Measurements from ENCODE around the gene NUTF2. TPM values are rescaled to one million over a fixed set of nuclear protein-coding genes. Genes with fewer than 3 reads are reported as not detected.

NUTF2 gene
- total and polyA plus RNA-seq, 2 of the 4 experiments (the other 2 are of a cell fraction), result 42.7 to 361 TPM

GRCh38 chr16:67828651-67829050 lies 18.1 kb upstream of the NUTF2 start:
- Histone ChIP-seq H2AFZ (replicated peaks; ENCODE audit: low read length, poor library complexity) (no peak overlapping the region), H4K91ac (ENCODE audit: insufficient read depth, low read depth, low read length) (no peak overlapping the region), H3K4ac (ENCODE audit: low read depth, low read length) (no peak overlapping the region), H3K36me3 (ENCODE audit: control insufficient read depth, insufficient read depth, low read length) (peaks cover 55% of the 10 kb centered on the region), H4K20me1 (ENCODE audit: insufficient read depth, low read length) (no peaks in the 10 kb centered on the region), H3K4me3 (ENCODE audit: insufficient read depth, low read depth, low read length) (no peak overlapping the region), H2BK15ac (ENCODE audit: low read depth, low read length) (no peak overlapping the region), H3K9me1 (ENCODE audit: insufficient read depth, low read length) (peaks cover 7% of the 10 kb centered on the region), H3K9me3 (ENCODE audit: control insufficient read depth, insufficient read depth, low read length) (no peaks in the 10 kb centered on the region), H3K23ac (ENCODE audit: low read depth, low read length) (no peak overlapping the region), H4K5ac (ENCODE audit: low read depth, low read length) (no peak overlapping the region), H2BK120ac (ENCODE audit: low read depth, low read length) (no peak overlapping the region), H3K79me1 (ENCODE audit: low read depth in 1 of 2, low read length in 2 of 2) (peaks cover 6 to 33% of the 10 kb centered on the region in 2 experiments; a peak in 3 of 4 replicates), H2AK9ac (replicated peaks; ENCODE audit: low read depth, low read length, poor library complexity) (no peak overlapping the region), H3K4me2 (ENCODE audit: low read depth, low read length) (no peak overlapping the region), H3K4me1 (ENCODE audit: control insufficient read depth, insufficient read depth, low read length) (peaks cover 2% of the 10 kb centered on the region), H3K9ac (ENCODE audit: low read depth, low read length) (no peak overlapping the region), H4K8ac (ENCODE audit: low read depth in 2 of 2, low read length in 2 of 2) (no peak overlapping the region), H2BK20ac (ENCODE audit: low read depth, low read length) (no peak overlapping the region), H3K14ac (replicated peaks; ENCODE audit: low read depth, low read length) (no peak overlapping the region), H2AK5ac (ENCODE audit: low read depth, low read length) (no peak overlapping the region), H3K18ac (ENCODE audit: low read depth, low read length) (no peak overlapping the region), H3K27ac (ENCODE audit: insufficient read depth, low read length) (no peak overlapping the region), H3K27me3 (ENCODE audit: control insufficient read depth, insufficient read depth, low read length) (no peaks in the 10 kb centered on the region), H2BK5ac (ENCODE audit: low read depth, low read length, poor library complexity, severe bottlenecking) (no peak overlapping the region), H3K56ac (ENCODE audit: extremely low read depth, insufficient read depth, low read length) (no peak overlapping the region)
- no TSS peak for BruUV-seq (replicated peaks)
- ATAC-seq (ENCODE audit: low read depth) (no peak), DNase-seq (no peak)
- dilution Hi-C loops (cut with HindIII; ENCODE audit: low sequenced_read_pairs, unreplicated experiment) (no loop called here), in situ Hi-C loops (cut with MboI; ENCODE audit: low sequenced_read_pairs) (no loop called here), intact Hi-C loops (cut with micrococcal nuclease) (no loop called here)
- TF ChIP-seq MXI1 (IDR thresholded peaks at IDR 0.05; ENCODE audit: borderline replicate concordance, low read depth, low read length) (no peak), USF2 (IDR thresholded peaks at IDR 0.05; ENCODE audit: low read depth, low read length) (no peak), NFE2L2 (IDR thresholded peaks at IDR 0.05; ENCODE audit: low read depth, low read length) (no peak), CTCF (conservative IDR thresholded peaks at IDR 0.05; ENCODE audit: low read depth, low read length) (no peak), MAZ (IDR thresholded peaks at IDR 0.05; ENCODE audit: borderline replicate concordance, low read depth, low read length) (no peak), CHD1 (IDR thresholded peaks at IDR 0.05; ENCODE audit: low read depth, low read length) (no peak), BHLHE40 (IDR thresholded peaks at IDR 0.05; ENCODE audit: low read depth, low read length) (no peak), POLR2A (IDR thresholded peaks at IDR 0.05; ENCODE audit: low read depth, low read length) (no peak), MAFK (IDR thresholded peaks at IDR 0.05; ENCODE audit: low read depth, low read length) (no peak)
- CTCF ChIA-PET, result interaction anchor here (1.5 kb wide), 1 partner anchor 12 kb away, joined by 7 read pairs; no protein-coding TSS in a partner anchor
- no CpG with 5 or more reads among the region's 4 CpGs for WGBS, 2 experiments (ENCODE audit: extremely low coverage in 2 of 2, insufficient read length in 1 of 2)
- POLR2A ChIA-PET (ENCODE audit: unreplicated experiment), result no interaction called here
